Endodermal cell (in vitro differentiated cells): Measurements from ENCODE around the gene EEPD1. TPM values are rescaled to one million over a fixed set of nuclear protein-coding genes. Genes with fewer than 3 reads are reported as not detected.

ENCODE experiments used
- DNase-seq: peaks from one replicate; pipeline ENCODE4 v3.0.0-alpha.2; 2017
- H3K27ac ChIP-seq: 2 replicates; pipeline ENCODE4 v1.5.1; 2013; ENCODE audit warnings: mild to moderate bottlenecking, low read depth, low read length, moderate library complexity
- H3K27me3 ChIP-seq: 2 replicates; pipeline ENCODE4 v1.6.1; 2013; ENCODE audit warnings: mild to moderate bottlenecking, low read length, moderate library complexity; ENCODE audit not compliant: insufficient read depth, control insufficient read depth, poor library complexity, severe bottlenecking
- H3K36me3 ChIP-seq: 2 replicates; pipeline ENCODE4 v1.7.0; 2013; ENCODE audit warnings: mild to moderate bottlenecking, low read length, moderate library complexity; ENCODE audit not compliant: control insufficient read depth, insufficient read depth
- H3K4me1 ChIP-seq: one replicate; pipeline ENCODE4 v1.7.0; 2013; ENCODE audit warnings: low read length; ENCODE audit not compliant: control insufficient read depth, insufficient read depth
- H3K4me3 ChIP-seq: 2 replicates; pipeline ENCODE4 v1.5.1; 2013; ENCODE audit warnings: mild to moderate bottlenecking, low read length, moderate library complexity
- H3K9ac ChIP-seq: 2 replicates; pipeline ENCODE4 v1.6.1; 2013; ENCODE audit warnings: mild to moderate bottlenecking, low read length, moderate library complexity; ENCODE audit not compliant: poor library complexity, severe bottlenecking; ENCODE audit errors: extremely low read depth
- H3K9me3 ChIP-seq: 2 replicates; pipeline ENCODE4 v1.6.1; 2013; ENCODE audit warnings: mild to moderate bottlenecking, low read length, moderate library complexity; ENCODE audit not compliant: control insufficient read depth
- H3K27ac Mint-ChIP-seq: 2 replicates; pipeline ENCODE4 v1.8.0; 2020; ENCODE audit warnings: mixed read lengths
- H3K27me3 Mint-ChIP-seq: 2 replicates; pipeline ENCODE4 v1.8.0; 2021; ENCODE audit warnings: mild to moderate bottlenecking, mixed read lengths; ENCODE audit not compliant: insufficient read depth
- H3K36me3 Mint-ChIP-seq: 2 replicates; pipeline ENCODE4 v1.8.0; 2020; ENCODE audit warnings: low read depth, mixed read lengths
- H3K4me1 Mint-ChIP-seq: 2 replicates; pipeline ENCODE4 v1.8.0; 2020; ENCODE audit warnings: mixed read lengths
- H3K4me3 Mint-ChIP-seq: 2 replicates; pipeline ENCODE4 v1.8.0; 2020; ENCODE audit warnings: mild to moderate bottlenecking, moderate library complexity, mixed read lengths
- H3K9me3 Mint-ChIP-seq: 2 replicates; pipeline ENCODE4 v1.8.0; 2020; ENCODE audit warnings: mild to moderate bottlenecking, mixed read lengths
- WGBS, 2 experiments: methylation state at CpG; one replicate each; pipeline versions ENCODE4 v1.1.5 to v1.1.7; 2013; ENCODE audit warnings: missing lambda C conversion rate in 2 of 2, mixed read lengths in 1 of 2; ENCODE audit not compliant: insufficient coverage in 1 of 2, insufficient read length in 1 of 2; 5-methylcytosine and 5-hydroxymethylcytosine counted together
- total RNA-seq, 2 donors: library from RNA; stranded (reverse); fragmentation: NEBNext Ultra II Directional in 1 of 2; extraction: Animal tissue kit (Norgen Biotek cat#: 25700) in 1 of 2; gene quantifications; 2 replicates in 1 of 2; 3 replicates in 1 of 2; pipeline ENCODE4 v1.2.1, GENCODE V29; 2021
- TF ChIP-seq, protein P1 (sequence below): fragments of 200-600 bp; sonication (generic); conservative IDR thresholded peaks from 2 replicates; pipeline ENCODE4 v1.5.0; 2021; ENCODE audit warnings: antibody characterized with exemption, mild to moderate bottlenecking

The EEPD1 gene
- total RNA-seq, 2 donors from 2014 or later = 9.7 to 11.4 TPM

DNA sequence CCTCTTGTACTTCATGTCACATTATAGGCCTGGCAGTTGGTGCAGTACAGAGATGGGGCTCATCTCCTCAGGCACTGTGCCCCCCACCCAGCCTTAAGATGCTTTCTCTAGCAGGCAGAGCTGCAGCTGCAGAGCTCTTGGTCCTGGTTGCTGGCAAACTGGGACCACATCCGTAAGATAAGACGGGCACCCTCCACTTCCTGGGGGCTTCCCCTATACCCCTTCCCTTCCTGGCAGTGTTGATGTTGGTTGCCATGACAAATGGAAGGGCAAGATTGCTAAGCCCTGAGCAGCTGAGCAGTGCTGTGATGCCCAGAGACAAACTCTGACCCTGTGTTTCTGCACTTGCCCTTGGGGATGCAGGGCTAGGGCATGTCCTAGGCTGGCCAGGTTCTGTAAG, 133.2 kb downstream of the EEPD1 start:
- no peaks in the 10 kb centered on the region for H3K9me3 Mint-ChIP-seq
- H3K27me3 ChIP-seq = no peaks in the 10 kb centered on the region
- H3K9ac ChIP-seq = no peak overlapping the region
- no peaks in the 10 kb centered on the region for H3K9me3 ChIP-seq
- no peak overlapping the region for H3K27ac Mint-ChIP-seq
- DNase-seq = no peak
- H3K27me3 Mint-ChIP-seq = no peaks in the 10 kb centered on the region
- peaks cover 69% of the 10 kb centered on the region for H3K4me1 Mint-ChIP-seq
- H3K36me3 ChIP-seq = peaks cover 3% of the 10 kb centered on the region
- H3K4me1 ChIP-seq = peaks cover 17% of the 10 kb centered on the region
- WGBS, 2 experiments = 83 to 97% methylated on average over 2 of the region's 2 CpGs
- H3K4me3 ChIP-seq = no peak overlapping the region
- no peak overlapping the region for H3K27ac ChIP-seq
- H3K4me3 Mint-ChIP-seq = no peak overlapping the region
- TF ChIP-seq, protein P1, sequence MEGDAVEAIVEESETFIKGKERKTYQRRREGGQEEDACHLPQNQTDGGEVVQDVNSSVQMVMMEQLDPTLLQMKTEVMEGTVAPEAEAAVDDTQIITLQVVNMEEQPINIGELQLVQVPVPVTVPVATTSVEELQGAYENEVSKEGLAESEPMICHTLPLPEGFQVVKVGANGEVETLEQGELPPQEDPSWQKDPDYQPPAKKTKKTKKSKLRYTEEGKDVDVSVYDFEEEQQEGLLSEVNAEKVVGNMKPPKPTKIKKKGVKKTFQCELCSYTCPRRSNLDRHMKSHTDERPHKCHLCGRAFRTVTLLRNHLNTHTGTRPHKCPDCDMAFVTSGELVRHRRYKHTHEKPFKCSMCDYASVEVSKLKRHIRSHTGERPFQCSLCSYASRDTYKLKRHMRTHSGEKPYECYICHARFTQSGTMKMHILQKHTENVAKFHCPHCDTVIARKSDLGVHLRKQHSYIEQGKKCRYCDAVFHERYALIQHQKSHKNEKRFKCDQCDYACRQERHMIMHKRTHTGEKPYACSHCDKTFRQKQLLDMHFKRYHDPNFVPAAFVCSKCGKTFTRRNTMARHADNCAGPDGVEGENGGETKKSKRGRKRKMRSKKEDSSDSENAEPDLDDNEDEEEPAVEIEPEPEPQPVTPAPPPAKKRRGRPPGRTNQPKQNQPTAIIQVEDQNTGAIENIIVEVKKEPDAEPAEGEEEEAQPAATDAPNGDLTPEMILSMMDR = no peak
- H3K36me3 Mint-ChIP-seq = peaks cover 22% of the 10 kb centered on the region

- no peak overlapping the region for H3K4me3 Mint-ChIP-seq
- Histone ChIP-seq H3K9ac (no peak overlapping the region), H3K9me3 (no peaks in the 10 kb centered on the region), H3K27ac (no peak overlapping the region), H3K27me3 (no peaks in the 10 kb centered on the region), H3K4me3 (no peak overlapping the region), H3K36me3 (peaks cover 3% of the 10 kb centered on the region), H3K4me1 (peaks cover 20% of the 10 kb centered on the region)
- H3K4me1 Mint-ChIP-seq = peaks cover 69% of the 10 kb centered on the region
- TF ChIP-seq, protein P1 = no peak
- no peaks in the 10 kb centered on the region for H3K27me3 Mint-ChIP-seq
- WGBS, 2 experiments = 93% methylated on average over 2 to 4 of the region's 4 CpGs
- H3K9me3 Mint-ChIP-seq = no peaks in the 10 kb centered on the region
- H3K36me3 Mint-ChIP-seq = peaks cover 24% of the 10 kb centered on the region
- no peak overlapping the region for H3K27ac Mint-ChIP-seq
- DNase-seq = no peak
Observed at GRCh38 chr7:36286688-36287087, 133.6 kb downstream of the EEPD1 start.

- Histone ChIP-seq H3K9me3 (no peaks in the 10 kb centered on the region), H3K36me3 (peaks cover 3% of the 10 kb centered on the region), H3K4me1 (peaks cover 17% of the 10 kb centered on the region), H3K27ac (no peak overlapping the region), H3K4me3 (no peak overlapping the region), H3K27me3 (no peaks in the 10 kb centered on the region), H3K9ac (no peak overlapping the region)
- no peaks in the 10 kb centered on the region for H3K27me3 Mint-ChIP-seq
- WGBS, 2 experiments = 82 to 83% methylated on average over 11 to 19 of the region's 19 CpGs
- H3K36me3 Mint-ChIP-seq = peaks cover 24% of the 10 kb centered on the region
- H3K9me3 Mint-ChIP-seq = no peaks in the 10 kb centered on the region
- H3K4me3 Mint-ChIP-seq = no peak overlapping the region
- TF ChIP-seq, protein P1 = no peak
- H3K4me1 Mint-ChIP-seq = peaks cover 69% of the 10 kb centered on the region
- DNase-seq = peak; percentile 76
- H3K27ac Mint-ChIP-seq = peak overlapping the region; percentile 57
Observed at GRCh38 chr7:36287371-36288241, 134.6 kb downstream of the EEPD1 start.
